RCC 7860 (cell line): ENCODE data around the gene PSMD9.

Experiments used
- DNase-seq: peaks from one replicate; pipeline ENCODE4 v3.0.0-alpha.2; 2015; ENCODE audit warnings: low spot score
- FAIRE-seq: peaks from 2 replicates; lab custom pipeline; 2012; peaks lifted over from hg19 to GRCh38; lab: Jason Lieb, UNC

Gene PSMD9

GRCh38 chr12:121949648-121950397 is 61.2 kb downstream of the PSMD9 start:
- DNase-seq (peak; percentile 86), FAIRE-seq (peak; percentile 84)

DNA sequence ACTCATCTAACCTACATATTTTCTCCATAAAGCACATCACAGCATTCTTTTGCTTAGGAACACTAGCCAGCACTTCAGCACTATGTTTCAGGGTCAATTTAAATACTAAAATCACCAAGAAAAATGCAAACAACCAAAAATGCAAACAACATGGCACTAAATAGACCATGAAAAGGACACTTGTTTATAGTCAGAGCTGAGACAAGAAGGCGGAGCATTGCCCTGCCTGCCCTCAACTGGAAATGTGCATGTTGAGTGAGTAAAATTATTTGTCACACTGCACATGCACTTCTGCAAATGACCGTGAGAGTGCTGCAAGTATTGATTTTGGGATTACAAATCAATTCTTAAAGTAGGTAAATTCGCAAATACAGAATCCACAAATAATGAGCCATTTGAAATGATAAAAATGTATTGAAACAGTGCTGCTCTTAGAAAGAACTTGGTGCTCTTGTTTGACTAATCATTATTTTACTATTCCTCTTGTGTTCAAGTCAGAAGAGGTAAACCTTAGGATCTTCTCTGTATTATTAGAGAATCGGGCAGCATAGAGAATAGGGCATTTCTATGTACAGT is 64.6 kb downstream of the PSMD9 start:
- no peak for FAIRE-seq
- DNase-seq: no peak

GRCh38 chr12:121953695-121954094 is 65.1 kb downstream of the PSMD9 start:
- DNase-seq (no peak), FAIRE-seq (no peak)

DNA sequence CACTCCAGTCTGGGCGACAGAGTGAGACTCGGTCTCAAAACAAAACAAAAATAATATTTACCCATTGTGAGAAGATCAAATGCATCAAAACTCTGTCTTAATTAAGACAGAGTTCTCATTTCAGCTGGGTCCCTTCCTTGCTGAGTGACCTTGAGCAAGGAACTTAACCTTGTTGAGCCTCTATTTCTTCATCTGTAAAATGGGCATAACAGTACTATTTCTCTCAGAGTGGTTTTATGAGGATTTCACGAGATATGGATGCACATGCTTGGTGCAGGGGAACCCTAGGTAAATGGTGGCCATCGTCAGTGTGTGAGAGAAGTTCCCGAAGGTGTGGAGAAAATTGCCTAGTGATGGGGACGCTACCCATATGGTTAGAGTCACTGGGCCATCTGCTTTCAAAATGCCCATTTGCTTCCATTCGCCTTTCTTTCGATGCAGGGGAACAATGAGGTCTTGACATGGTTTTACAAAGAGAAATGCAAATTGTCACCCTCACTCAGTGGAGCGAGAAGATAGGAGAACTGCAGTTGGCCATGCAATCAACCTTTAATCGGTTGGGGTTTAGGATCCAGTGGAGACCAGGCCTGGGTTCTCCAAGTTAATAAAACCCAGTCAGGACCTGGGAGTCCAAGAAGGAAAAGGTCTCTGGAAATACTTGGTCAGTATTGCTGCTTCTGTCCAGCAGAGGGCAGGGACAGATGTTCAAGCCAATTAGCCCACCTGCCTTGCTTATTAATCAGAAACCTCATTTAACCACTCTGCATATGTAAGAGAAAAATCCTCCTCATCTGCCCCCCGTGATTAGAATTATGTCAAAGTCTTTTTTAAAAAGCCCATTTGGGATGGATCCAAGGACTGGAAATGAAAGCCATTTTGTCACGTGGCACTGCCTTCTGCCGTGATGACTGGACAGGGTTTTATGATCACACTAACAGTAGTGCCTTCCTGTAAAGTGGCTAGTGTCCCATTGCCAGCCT is 67.0 kb downstream of the PSMD9 start:
- FAIRE-seq (no peak), DNase-seq (no peak)

- DNase-seq (no peak), FAIRE-seq (no peak)
Observed at GRCh38 chr12:121957861-121958515, 69.4 kb downstream of the PSMD9 start.

- DNase-seq (no peak), FAIRE-seq (no peak)
Observed at GRCh38 chr12:121958541-121959240, 70.1 kb downstream of the PSMD9 start.

DNA sequence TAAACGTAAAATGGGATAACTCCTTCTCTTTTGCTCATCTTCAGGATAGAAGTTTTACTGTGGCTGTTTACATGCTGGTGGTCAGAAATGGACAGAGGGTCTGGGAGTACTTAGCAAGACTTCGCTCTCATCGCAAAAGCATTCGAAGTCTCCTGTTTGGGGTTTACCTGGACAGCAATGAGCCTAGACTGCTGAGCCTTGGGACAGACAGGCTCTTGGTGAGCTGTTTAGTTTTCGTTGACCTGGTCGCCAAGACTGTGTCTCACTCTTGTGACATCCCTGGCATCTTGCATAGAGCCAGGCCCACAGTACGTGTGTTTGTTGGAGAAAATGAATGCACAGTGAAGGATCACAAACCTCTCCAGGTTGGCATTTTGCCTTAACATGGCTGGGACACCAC is 72.0 kb downstream of the PSMD9 start:
- DNase-seq: no peak
- FAIRE-seq: no peak

DNA sequence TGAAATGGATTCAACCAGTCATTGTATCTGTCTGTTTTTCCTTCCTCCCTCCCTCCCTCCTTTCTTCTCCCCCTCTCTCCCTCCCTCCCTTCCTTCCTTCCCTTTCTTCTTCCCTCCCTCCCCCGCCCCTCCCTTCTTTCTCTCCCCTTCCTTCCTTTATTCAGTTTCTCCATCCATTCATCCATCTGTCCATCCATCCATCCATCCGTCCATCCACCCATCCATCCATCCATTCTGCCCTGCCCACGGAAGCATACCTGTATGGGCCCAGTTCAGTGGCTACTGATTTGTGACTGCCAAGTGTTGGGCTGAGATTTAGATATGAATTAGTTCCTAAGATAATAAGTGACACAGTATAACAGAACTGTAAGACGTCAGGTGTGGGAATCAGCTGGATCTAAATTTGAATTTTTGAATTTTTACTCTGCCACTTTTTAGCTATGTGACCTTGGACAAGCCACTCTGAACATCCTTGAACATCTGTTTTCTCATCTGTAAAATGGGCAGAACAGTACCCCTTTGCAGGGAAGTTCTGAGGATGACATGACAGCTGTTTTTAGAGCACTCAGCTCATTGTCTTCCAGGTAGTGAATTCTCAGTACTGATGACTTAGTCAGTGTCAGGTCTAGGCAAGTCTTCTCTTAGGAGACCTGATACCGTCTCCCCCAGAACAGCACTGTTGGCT is 72.7 kb downstream of the PSMD9 start:
- DNase-seq: no peak
- FAIRE-seq: no peak

- no peak for FAIRE-seq
- no peak for DNase-seq
Observed at GRCh38 chr12:121963341-121964018, 74.9 kb downstream of the PSMD9 start.

DNA sequence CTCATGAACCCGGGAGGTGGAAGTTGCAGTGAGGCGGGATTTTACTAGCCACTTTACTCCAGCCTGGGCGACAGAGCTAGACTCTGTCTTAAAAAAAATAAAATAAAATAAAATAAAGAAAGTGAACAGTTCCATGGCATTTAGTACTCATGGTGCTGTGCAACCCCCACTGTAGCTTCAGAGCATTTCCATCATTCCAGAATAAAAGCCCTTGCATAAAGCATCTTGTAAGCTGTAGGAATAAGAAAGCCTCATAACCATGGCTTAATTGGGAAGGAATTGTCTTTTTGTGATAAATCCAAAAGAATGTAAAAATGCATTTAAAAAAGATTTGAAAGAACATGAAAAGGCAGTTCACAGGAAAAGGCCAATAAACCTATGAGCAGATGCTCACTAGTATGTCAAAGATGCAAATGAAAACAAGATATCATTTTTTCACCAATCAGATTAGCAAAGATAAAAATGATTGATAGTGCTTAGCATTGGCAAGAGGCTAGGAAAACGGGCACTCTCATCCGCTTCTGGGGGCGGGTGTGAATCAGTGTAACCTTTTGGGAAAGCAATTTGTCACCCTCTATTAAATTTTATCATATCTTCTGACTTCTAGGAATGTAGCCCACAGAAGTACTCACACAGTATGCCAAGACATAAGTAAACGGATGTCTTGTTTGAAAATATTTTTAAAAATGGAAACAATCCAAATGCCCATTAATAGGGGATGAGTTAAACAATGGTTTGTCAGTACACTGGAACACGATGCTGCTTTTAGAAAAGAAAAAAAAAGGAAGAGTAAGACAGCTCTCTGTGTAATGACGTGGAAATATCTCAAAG is 76.4 kb downstream of the PSMD9 start:
- DNase-seq: peak; percentile 57
- peak; percentile 83 for FAIRE-seq

DNA sequence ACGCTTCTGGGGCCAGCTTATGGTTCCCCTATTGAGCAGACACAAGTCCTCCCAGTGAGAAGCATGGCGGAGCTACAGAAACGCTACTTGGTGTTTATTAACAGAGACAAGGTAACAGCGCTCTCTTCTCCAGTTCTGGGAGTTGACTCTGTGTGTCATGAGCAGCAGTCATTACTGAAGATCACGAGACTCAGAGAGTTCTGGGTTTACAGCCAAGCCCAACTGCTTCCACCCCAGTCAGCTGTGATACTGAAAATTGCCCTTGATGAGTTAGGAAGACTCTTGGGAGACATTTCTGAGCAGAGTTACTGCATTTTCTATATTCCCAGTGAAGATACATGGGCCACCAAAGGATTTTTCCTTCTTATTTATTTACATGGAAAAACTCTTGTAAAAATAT is 78.4 kb downstream of the PSMD9 start:
- no peak for DNase-seq
- no peak for FAIRE-seq
